Measurements from ENCODE around the gene PCGF3.
A peak's percentile ranks its signal among the peaks of the same experiment; 100 is the strongest.
"Not testable (repeated sequence)": the region's sequence is repeated elsewhere in the genome, so short reads cannot be mapped to it uniquely, and the experiment has no call there.

PCGF3 gene

DNA sequence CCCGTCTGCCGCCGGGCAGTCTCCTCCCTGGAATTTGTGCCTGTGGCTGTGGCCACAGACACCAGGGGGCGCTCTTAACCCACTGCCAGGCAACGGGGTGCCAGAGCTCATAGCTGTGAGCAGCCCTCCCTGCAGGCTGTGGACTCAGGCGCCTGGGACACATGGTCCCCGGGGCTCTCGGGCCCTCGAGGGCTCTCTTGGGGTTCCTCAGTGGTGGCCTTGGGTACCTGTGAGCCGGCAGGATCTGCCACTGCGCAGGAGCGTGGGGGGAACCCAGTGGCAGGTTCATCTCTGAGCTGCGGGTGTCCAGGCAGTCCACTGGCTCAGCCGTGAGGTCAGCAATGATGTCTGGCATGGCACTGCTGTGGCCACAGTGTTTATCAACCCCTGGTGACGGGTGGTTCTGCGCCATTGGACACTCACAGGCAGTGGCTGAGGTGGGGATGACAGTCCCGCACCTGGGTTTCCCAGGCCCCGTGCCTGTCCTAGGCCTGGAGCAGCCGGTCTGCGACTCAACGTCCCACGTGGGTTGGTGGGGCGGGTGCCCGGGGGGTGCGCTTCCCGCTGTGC lies 37.2 kb downstream of the PCGF3 start:
- peak; percentile 70 to 71 for DNase-seq (ENCODE audit: low read depth in 2 of 2)

DNA sequence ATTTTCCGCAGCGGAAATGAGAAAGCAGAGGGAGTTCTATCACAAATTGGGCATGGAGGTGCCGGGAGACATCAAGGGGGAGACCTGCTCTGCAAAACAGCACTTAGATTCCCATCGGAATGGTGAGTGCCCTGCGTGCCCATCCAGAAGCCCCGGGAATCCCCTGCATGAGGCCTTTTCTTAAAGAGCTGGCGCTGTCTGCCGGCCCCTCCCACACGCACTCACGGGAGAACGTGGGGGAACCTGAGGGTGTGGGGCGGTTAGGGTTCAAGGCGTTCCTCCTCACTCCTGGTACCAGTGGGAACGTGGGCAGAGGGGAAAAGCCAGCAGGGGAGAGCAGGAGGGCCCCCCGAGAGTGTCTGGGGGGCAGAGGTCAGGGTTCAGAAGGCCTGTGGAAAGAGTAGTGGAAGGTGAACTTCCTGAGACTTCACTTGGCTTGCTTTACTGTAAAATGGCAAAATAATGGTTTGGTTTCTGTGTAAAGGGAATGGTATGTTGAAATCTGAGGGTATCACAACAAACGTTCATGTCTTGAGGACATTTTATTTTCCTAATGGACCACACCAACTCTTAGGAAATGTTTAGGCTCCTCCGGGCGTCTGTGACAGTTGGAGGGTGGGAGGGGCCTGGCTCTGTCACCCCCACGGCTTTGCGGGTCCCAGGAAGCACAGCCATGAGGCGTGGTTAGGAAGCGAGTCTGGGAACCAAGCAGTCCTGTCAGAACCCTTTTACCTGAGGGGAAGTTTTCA lies 38.0 kb downstream of the PCGF3 start:
- no peak for DNase-seq (ENCODE audit: low read depth in 2 of 2)

- DNase-seq (ENCODE audit: low read depth in 2 of 2) = no peak
Measured at GRCh38 chr4:744212-744841, 38.7 kb downstream of the PCGF3 start.

- no peak for DNase-seq (ENCODE audit: low read depth in 2 of 2)
Measured at GRCh38 chr4:747546-748170, 42.0 kb downstream of the PCGF3 start.

- DNase-seq (ENCODE audit: low read depth in 2 of 2) = no peak
Measured at GRCh38 chr4:748461-748860, 42.8 kb downstream of the PCGF3 start.

DNA sequence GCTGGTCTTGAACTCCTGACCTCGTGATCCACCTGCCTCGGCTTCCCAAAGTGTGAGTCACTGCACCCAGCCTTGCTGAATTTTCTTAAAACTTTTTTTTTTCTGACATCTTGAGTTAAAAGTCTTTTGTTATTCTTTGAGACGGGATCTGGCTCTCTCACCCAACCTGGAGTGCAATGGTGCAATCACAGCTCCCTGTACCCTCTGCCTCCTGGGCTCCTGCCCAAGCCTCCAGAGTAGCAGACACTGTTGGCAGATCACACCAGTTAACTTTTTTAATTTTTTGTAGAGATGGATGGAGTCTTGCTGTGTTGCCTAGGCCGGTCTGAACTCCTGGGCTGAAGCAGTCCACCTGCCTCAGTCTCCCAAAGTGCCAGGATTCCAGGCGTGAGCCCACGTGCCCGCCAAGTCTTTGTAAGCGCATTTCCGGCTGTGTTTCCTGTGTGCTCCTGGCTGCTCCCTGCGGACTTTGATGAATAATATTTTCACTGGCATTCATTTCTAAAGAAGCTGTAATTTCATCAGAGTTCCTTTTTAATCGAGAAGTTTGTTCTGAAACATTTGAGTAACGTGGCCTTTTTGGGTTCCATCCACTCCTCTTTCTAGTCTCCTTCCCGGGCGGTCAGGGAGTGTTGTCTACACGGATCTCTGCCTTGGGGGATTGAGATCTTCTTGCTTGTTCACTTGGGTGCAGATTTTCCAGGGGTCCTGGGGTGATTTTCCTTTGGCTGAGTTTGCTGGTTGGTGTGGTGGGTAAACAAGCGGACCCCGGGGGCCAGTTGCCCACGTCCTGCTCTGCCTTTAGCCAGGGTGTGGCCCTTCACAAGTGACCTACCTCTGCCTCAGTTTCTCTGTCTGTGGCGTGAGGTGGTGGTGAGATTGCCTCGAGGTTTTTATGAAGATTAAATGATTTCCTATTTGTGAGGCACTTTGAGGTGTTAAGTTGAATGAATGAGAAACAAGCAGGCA lies 44.4 kb downstream of the PCGF3 start:
- no peak for DNase-seq (ENCODE audit: low read depth in 2 of 2)

DNA sequence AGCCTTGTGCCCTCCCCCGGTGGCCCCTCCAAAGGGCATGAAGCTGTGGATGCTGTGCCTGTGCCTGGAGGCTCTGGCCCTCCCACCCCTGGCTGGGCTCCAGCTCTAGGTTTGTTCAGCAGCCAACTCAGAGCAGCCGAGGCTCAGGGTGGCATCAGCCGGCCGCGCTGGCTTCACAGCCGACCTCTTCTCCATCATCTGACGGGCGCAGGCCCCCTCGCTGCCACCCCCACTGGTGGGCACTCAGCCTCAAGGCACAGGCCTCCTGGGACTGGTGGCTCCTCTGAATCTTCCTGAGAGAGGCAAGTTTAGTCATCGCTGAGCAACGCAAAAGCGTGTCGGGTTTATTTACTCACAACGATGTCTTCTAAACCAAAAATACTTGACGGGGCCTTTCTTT lies 46.0 kb downstream of the PCGF3 start:
- no peak for DNase-seq (ENCODE audit: low read depth in 2 of 2)

DNA sequence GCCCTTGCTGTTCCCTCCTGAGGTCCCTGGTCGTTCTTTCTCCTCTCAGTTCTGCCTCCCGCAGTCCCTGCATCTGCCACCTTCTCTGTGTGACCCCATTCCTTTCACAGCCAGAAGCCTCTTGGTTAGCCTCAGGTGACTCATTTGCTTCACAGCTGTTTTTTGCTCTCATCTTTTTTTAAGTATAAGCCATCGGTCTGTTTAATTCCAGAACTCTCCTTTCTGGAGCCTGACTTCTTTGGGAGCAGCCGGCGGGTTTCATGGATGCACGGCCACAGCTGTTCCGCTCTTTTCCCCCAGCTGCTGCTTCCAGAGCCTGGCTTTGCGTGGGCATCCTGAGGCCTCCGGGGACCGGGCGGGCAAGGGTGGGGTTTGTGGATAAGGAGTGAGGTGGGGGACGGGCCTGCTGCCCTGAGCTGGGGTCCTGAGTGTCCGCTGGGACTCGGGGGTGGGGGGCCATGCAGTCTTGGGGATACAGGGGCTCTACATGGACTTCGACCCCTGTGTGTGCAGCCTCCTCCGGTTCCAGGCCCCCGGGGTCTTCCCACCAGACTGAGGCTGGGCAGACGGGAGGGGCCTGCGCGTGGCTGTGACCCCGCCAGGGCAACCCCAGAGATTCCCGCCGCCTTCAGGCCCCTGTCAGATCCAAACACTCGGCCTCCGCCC lies 46.7 kb downstream of the PCGF3 start:
- no peak for DNase-seq (ENCODE audit: low read depth in 2 of 2)

- DNase-seq (ENCODE audit: low read depth in 2 of 2) = not testable (repeated sequence)
Measured at GRCh38 chr4:753186-753585, 47.6 kb downstream of the PCGF3 start.

DNA sequence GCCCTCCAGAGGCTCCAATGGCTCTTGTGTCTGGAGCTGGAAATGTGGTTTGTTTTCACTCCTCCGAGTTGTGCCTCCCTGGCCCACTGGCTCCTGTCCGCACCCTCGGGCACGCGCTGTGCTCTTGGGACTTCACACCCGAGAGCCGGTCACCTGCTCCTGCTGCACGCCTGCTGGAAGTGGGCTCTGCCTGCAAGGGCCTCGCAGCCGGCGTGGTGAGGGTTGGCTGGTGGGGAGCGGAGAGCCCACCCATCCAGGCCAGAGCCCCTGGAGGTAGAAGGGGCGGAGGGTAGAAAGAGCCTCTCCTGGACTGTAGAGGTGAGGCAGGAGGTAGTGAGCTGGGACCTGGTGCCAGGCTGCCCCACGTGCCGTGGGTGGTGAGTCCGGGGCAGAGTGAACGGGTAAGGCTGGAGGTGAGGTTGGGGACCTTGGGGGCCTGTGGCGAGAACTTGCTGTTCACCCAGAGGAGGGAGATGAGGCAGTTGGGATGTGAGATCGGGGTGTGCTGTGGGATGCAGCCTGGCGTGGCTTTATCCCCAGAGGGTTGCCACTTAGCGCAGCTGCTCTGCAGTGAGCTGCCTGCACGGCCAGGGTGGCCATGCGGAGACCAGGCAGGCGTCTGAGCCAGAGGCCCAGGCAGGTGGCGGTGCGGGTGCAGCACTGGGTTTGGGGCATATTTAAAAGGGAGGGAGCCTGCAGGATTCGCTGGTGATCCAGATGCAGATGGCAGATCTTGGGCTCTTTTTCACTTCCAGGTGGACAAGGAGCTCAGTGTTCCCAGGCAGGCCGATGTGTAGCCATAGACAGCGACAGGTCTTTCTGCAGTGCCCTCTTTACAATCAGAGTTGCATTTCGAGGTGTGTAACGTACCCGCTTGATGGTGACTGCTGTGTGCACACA lies 48.8 kb downstream of the PCGF3 start:
- DNase-seq (ENCODE audit: low read depth in 2 of 2) = no peak

- no peak for DNase-seq (ENCODE audit: low read depth in 2 of 2)
Measured at GRCh38 chr4:757111-757510, 51.5 kb downstream of the PCGF3 start.

DNA sequence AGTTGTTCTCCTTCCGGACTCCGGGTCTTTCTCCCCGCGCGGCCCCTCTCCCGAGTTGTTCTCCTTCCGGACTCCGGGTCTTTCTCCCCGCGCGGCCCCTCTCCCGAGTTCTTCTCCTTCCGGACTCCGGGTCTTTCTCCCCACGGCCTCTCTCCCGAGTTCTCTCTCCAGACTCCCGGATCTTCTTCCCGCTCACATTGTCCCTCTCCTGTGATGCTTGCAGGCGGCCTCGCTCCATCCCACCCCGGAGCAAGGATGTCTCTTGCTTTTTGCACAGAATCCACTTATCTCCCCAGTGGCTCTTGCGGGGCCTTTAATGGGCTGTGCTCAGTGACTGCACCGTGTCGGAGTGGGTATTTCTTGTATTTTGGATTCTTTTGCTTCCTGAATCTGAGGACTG lies 54.2 kb downstream of the PCGF3 start:
- not testable (repeated sequence) for DNase-seq (ENCODE audit: low read depth in 2 of 2)

DNA sequence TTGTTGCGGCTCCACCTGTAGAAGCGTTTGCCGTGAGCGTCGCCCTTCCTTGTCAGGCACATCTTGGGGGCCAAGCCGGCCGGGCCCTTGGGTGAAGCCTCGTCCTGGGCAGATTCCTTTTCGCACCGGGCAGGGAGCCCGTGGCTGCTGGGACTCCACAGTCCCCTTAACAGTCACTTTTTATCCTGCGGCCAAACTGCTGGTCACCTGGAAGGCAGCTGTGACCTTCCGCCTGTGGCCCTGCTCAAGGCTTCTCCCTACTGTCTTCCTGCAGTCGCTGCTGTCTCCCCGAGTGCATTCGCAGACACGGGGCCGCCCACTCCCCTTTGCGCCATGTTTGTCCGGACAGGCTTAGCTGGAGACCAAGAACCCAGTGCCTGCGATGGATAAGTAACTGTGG lies 55.0 kb downstream of the PCGF3 start:
- no peak for DNase-seq (ENCODE audit: low read depth in 2 of 2)

DNA sequence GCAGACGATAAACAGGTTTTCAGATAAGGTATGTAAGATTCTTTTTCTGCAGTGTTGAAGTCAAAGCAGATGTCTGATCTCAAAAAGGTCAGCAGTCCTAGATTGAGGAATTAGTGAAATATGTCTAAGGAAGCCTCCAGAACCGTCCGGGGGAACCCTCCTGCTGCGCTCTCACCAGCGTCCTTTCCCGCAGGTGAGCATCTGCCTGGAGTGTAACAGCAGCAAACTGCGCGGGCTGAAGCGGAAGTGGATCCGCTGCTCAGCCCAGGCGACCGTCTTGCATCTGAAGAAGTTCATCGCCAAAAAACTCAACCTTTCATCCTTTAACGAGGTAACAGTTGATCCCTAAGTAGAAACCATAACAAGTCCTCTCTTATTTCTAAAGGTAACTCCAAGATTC lies 55.5 kb downstream of the PCGF3 start:
- DNase-seq (ENCODE audit: low read depth in 2 of 2) = no peak

DNA sequence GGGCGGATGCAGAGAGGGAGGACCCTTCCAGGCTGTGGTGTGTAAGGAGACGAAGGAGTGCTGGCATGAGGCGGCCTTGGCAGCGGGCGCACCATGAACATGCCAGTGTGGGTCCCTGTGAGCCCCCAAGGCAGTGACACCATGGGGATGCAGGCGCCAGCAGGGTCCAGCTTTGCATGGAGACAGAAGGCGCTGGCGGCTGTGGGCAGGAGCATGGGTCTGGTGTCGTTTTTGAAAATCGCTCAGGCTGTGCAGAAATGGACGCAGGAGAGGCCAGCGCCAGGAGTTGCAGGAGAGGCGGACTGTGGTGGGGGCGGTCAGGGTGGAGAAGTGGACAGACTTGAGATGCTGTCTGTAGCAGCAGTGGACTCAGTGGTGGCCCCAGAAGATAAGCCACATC lies 56.1 kb downstream of the PCGF3 start:
- no peak for DNase-seq (ENCODE audit: low read depth in 2 of 2)

DNA sequence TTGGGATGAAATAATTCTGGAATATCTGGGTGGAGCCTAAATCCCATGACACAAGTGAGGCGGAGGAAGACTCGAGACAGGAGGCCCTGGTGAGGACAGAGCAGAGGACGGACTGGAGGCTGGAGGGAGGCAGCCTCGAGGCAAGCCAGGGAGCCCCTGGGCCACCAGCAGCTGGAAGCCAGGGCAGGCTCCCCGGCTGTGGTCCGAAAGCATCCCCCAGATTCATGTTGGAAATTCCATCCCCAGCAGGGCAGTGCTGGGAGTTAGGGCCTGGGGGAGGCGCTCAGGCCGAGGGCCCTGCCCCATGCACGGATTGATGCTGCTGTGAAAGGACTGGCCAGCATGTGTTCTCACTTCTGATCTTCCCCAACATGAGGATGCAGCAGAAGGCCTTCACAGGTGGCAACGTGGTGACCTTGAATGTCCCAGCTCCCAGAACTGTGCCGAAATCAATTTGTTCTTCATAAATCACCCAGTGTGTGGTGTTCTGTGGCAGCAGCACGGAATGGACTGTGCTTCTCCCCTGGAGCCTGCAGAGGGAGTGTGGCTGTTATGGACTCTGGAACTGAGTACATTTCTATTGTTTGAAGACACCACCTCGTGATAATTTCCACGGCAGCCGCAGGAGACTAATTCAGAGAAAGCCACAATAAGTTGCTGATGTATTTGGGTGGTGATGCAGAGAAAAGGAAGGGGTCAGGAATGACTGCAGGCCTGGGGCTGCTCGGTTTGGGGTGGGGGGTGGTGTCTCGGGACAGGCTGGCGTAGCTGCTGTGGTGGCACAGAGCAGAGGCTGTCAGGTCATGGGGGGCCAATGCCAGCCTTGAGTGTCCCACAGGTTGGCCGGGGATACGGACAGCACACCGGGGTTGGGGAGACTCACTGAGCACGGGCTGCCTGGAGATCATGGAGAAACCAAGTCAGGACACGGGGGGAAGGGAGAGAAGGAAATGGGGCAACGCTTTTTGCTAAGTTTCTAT lies 56.9 kb downstream of the PCGF3 start:
- DNase-seq (ENCODE audit: low read depth in 2 of 2) = no peak

GRCh38 chr4:763191-763810 lies 57.7 kb downstream of the PCGF3 start:
- no peak for DNase-seq (ENCODE audit: low read depth in 2 of 2)

DNA sequence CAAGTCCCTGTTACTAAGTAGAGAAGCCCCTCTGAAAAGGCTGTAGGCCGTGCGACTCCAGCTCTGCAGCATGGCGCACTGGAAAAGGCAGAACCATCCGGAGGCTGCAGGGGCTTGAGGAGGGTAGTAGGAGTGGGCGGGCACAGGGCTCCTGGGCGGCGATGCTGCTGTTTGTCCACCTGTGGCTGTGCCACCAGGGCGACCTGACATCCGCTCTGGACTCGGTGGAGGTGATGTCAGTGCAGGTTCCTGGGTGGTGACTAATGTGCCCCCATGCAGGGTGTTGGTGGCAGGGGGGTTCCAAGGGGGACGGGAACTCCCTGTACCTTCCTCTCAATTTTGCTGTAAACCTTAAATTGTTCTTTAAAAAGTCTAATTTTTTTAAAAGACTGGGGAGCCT lies 58.3 kb downstream of the PCGF3 start:
- DNase-seq (ENCODE audit: low read depth in 2 of 2) = no peak

Data from stimulated activated CD8-positive, alpha-beta memory T cell treated with anti-CD3 and anti-CD28 coated beads, Interleukin-2, amount 100 ng/mL, for 48 hours (primary cell).